ENCODE measurements around the gene PITPNC1.
"Not testable (repeated sequence)": the region's sequence is repeated elsewhere in the genome, so short reads cannot be mapped to it uniquely, and the experiment has no call there.

The PITPNC1 gene

GRCh38 chr17:67620636-67621035, 243.6 kb downstream of the PITPNC1 start:
- Histone ChIP-seq H3K4me3 (ENCODE audit: low read depth in 1 of 2, low read length in 2 of 2) (no peak overlapping the region), H3K27me3 (ENCODE audit: low read depth, low read length) (no peaks in the 10 kb centered on the region), H3K27ac (ENCODE audit: low read length) (no peak overlapping the region), H3K4me1 (ENCODE audit: control insufficient read depth in 1 of 2, insufficient read depth in 2 of 2, low read length in 2 of 2) (no peaks in the 10 kb centered on the region), H3K9me3 (ENCODE audit: control insufficient read depth in 1 of 2, low read length in 2 of 2) (no peaks in the 10 kb centered on the region), H3K36me3 (ENCODE audit: control insufficient read depth in 1 of 2, insufficient read depth in 2 of 2, low read length in 2 of 2) (no peaks in the 10 kb centered on the region)

GRCh38 chr17:67623767-67624166, 246.7 kb downstream of the PITPNC1 start:
- no peaks in the 10 kb centered on the region for H3K36me3 ChIP-seq (ENCODE audit: control insufficient read depth in 1 of 2, insufficient read depth in 2 of 2, low read length in 2 of 2)
- H3K27ac ChIP-seq (ENCODE audit: low read length) = no peak overlapping the region
- no peak overlapping the region for H3K4me3 ChIP-seq (ENCODE audit: low read depth in 1 of 2, low read length in 2 of 2)
- no peaks in the 10 kb centered on the region for H3K27me3 ChIP-seq (ENCODE audit: low read depth, low read length)
- H3K9me3 ChIP-seq (ENCODE audit: control insufficient read depth in 1 of 2, low read length in 2 of 2) = no peaks in the 10 kb centered on the region
- H3K4me1 ChIP-seq (ENCODE audit: control insufficient read depth in 1 of 2, insufficient read depth in 2 of 2, low read length in 2 of 2) = no peaks in the 10 kb centered on the region

- Histone ChIP-seq H3K27me3 (ENCODE audit: low read depth, low read length) (no peaks in the 10 kb centered on the region), H3K27ac (ENCODE audit: low read length) (no peak overlapping the region), H3K9me3 (ENCODE audit: control insufficient read depth in 1 of 2, low read length in 2 of 2) (no peaks in the 10 kb centered on the region), H3K4me1 (ENCODE audit: control insufficient read depth in 1 of 2, insufficient read depth in 2 of 2, low read length in 2 of 2) (no peaks in the 10 kb centered on the region), H3K4me3 (ENCODE audit: low read depth in 1 of 2, low read length in 2 of 2) (no peak overlapping the region), H3K36me3 (ENCODE audit: control insufficient read depth in 1 of 2, insufficient read depth in 2 of 2, low read length in 2 of 2) (no peaks in the 10 kb centered on the region)
Measured at GRCh38 chr17:67624886-67625656, 248.0 kb downstream of the PITPNC1 start.

DNA sequence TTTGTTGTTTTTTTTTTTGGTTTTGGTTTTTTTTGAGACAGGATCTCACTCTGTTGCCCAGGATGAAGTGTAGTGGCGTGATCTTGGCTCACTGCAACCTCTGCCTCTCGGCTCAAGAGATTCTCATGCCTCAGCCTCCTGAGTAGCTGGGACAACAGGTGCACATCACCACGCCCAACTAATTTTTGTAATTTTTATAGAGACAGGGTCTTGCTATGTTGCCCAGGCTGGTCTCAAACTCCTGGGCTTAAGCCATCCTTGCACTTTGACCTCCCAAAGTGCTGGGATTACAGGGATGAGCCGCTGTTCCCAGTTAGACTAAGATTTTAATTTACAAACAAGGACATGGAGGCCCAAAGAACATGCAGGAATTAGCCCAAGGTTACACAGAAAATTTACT, 248.9 kb downstream of the PITPNC1 start:
- no peak overlapping the region for H3K27ac ChIP-seq (ENCODE audit: low read length)
- no peaks in the 10 kb centered on the region for H3K27me3 ChIP-seq (ENCODE audit: low read depth, low read length)
- no peaks in the 10 kb centered on the region for H3K9me3 ChIP-seq (ENCODE audit: control insufficient read depth in 1 of 2, low read length in 2 of 2)
- H3K4me1 ChIP-seq (ENCODE audit: control insufficient read depth in 1 of 2, insufficient read depth in 2 of 2, low read length in 2 of 2) = no peaks in the 10 kb centered on the region
- no peaks in the 10 kb centered on the region for H3K36me3 ChIP-seq (ENCODE audit: control insufficient read depth in 1 of 2, insufficient read depth in 2 of 2, low read length in 2 of 2)
- H3K4me3 ChIP-seq (ENCODE audit: low read depth in 1 of 2, low read length in 2 of 2) = no peak overlapping the region

- H3K36me3 ChIP-seq (ENCODE audit: control insufficient read depth in 1 of 2, insufficient read depth in 2 of 2, low read length in 2 of 2) = peaks cover 5 to 6% of the 10 kb centered on the region in 2 donors
- no peak overlapping the region for H3K4me3 ChIP-seq (ENCODE audit: low read depth in 1 of 2, low read length in 2 of 2)
- H3K4me1 ChIP-seq (ENCODE audit: control insufficient read depth in 1 of 2, insufficient read depth in 2 of 2, low read length in 2 of 2) = no peaks in the 10 kb centered on the region
- H3K27me3 ChIP-seq (ENCODE audit: low read depth, low read length) = no peaks in the 10 kb centered on the region
- no peak overlapping the region for H3K27ac ChIP-seq (ENCODE audit: low read length)
- no peaks in the 10 kb centered on the region for H3K9me3 ChIP-seq (ENCODE audit: control insufficient read depth in 1 of 2, low read length in 2 of 2)
Measured at GRCh38 chr17:67628580-67629013, 251.5 kb downstream of the PITPNC1 start.

GRCh38 chr17:67629971-67630320, 252.9 kb downstream of the PITPNC1 start:
- no peaks in the 10 kb centered on the region for H3K27me3 ChIP-seq (ENCODE audit: low read depth, low read length)
- H3K4me3 ChIP-seq (ENCODE audit: low read depth in 1 of 2, low read length in 2 of 2) = no peak overlapping the region
- H3K4me1 ChIP-seq (ENCODE audit: control insufficient read depth in 1 of 2, insufficient read depth in 2 of 2, low read length in 2 of 2) = no peaks in the 10 kb centered on the region
- peaks cover 6% of the 10 kb centered on the region in 2 donors for H3K36me3 ChIP-seq (ENCODE audit: control insufficient read depth in 1 of 2, insufficient read depth in 2 of 2, low read length in 2 of 2)
- no peaks in the 10 kb centered on the region for H3K9me3 ChIP-seq (ENCODE audit: control insufficient read depth in 1 of 2, low read length in 2 of 2)
- H3K27ac ChIP-seq (ENCODE audit: low read length) = no peak overlapping the region

- H3K27ac ChIP-seq (ENCODE audit: low read length); H3K9me3 ChIP-seq (ENCODE audit: control insufficient read depth in 1 of 2, low read length in 2 of 2); H3K36me3 ChIP-seq (ENCODE audit: control insufficient read depth in 1 of 2, insufficient read depth in 2 of 2, low read length in 2 of 2); H3K4me1 ChIP-seq (ENCODE audit: control insufficient read depth in 1 of 2, insufficient read depth in 2 of 2, low read length in 2 of 2); H3K27me3 ChIP-seq (ENCODE audit: low read depth, low read length); H3K4me3 ChIP-seq (ENCODE audit: low read depth in 1 of 2, low read length in 2 of 2): not testable (repeated sequence)
Measured at GRCh38 chr17:67630836-67631235, 253.8 kb downstream of the PITPNC1 start.

- Histone ChIP-seq H3K27ac (ENCODE audit: low read length) (no peak overlapping the region), H3K4me1 (ENCODE audit: control insufficient read depth in 1 of 2, insufficient read depth in 2 of 2, low read length in 2 of 2) (no peaks in the 10 kb centered on the region), H3K36me3 (ENCODE audit: control insufficient read depth in 1 of 2, insufficient read depth in 2 of 2, low read length in 2 of 2) (peaks cover 6% of the 10 kb centered on the region in 2 donors), H3K4me3 (ENCODE audit: low read depth in 1 of 2, low read length in 2 of 2) (no peak overlapping the region), H3K9me3 (ENCODE audit: control insufficient read depth in 1 of 2, low read length in 2 of 2) (no peaks in the 10 kb centered on the region), H3K27me3 (ENCODE audit: low read depth, low read length) (no peaks in the 10 kb centered on the region)
Measured at GRCh38 chr17:67632141-67632540, 255.1 kb downstream of the PITPNC1 start.

DNA sequence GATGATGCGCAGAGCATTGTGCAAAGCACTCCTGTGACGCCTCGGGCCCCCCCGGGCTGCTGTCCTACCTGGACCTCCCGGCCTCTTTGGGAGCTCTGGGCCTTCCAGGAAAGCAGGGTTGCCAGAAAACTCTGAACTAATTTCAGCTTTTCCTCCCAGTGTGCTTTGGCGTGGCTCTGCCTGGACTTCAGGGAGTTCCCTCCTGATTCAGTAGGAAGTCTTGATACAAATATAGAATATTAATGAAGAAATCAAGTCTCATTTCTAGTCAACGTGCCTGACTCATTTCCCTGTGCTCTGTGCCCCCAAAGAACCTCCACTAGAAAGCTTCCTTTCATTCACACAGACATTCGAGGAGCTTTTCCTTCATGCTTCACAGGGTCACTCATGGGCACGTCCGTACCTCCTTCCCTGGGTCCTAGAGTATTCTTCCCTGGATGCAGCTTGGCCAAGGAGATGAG, 256.7 kb downstream of the PITPNC1 start:
- Histone ChIP-seq H3K27ac (ENCODE audit: low read length) (no peak overlapping the region), H3K4me3 (ENCODE audit: low read depth in 1 of 2, low read length in 2 of 2) (no peak overlapping the region), H3K4me1 (ENCODE audit: control insufficient read depth in 1 of 2, insufficient read depth in 2 of 2, low read length in 2 of 2) (peaks cover 0 to 6% of the 10 kb centered on the region in 2 donors), H3K36me3 (ENCODE audit: control insufficient read depth in 1 of 2, insufficient read depth in 2 of 2, low read length in 2 of 2) (peaks cover 6% of the 10 kb centered on the region in 2 donors), H3K9me3 (ENCODE audit: control insufficient read depth in 1 of 2, low read length in 2 of 2) (no peaks in the 10 kb centered on the region), H3K27me3 (ENCODE audit: low read depth, low read length) (no peaks in the 10 kb centered on the region)

DNA sequence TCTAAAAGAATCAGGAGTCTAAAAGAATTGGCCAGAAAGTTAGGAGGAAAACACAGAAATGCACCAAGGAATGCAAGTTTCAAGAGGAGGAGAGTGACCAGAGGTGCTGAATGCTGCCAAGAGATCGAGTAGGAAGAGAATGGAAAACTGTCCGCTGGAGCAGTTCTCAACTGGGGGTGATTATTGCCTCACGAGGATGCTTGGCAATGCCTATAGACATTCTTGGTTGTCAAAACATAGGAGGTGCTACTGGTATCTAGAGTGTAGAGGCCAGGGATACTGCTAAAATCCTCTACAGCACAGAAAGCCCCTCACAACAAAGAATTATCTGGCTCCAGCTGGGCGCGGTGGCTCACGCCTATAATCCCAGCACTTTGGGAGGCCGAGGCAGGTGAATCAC, 258.6 kb downstream of the PITPNC1 start:
- peaks cover 0 to 6% of the 10 kb centered on the region in 2 donors for H3K4me1 ChIP-seq (ENCODE audit: control insufficient read depth in 1 of 2, insufficient read depth in 2 of 2, low read length in 2 of 2)
- H3K4me3 ChIP-seq (ENCODE audit: low read depth in 1 of 2, low read length in 2 of 2) = no peak overlapping the region
- H3K9me3 ChIP-seq (ENCODE audit: control insufficient read depth in 1 of 2, low read length in 2 of 2) = no peaks in the 10 kb centered on the region
- peaks cover 6% of the 10 kb centered on the region in 2 donors for H3K36me3 ChIP-seq (ENCODE audit: control insufficient read depth in 1 of 2, insufficient read depth in 2 of 2, low read length in 2 of 2)
- no peaks in the 10 kb centered on the region for H3K27me3 ChIP-seq (ENCODE audit: low read depth, low read length)
- H3K27ac ChIP-seq (ENCODE audit: low read length) = no peak overlapping the region

- Histone ChIP-seq H3K36me3 (ENCODE audit: control insufficient read depth in 1 of 2, insufficient read depth in 2 of 2, low read length in 2 of 2) (peaks cover 6% of the 10 kb centered on the region in 2 donors), H3K4me1 (ENCODE audit: control insufficient read depth in 1 of 2, insufficient read depth in 2 of 2, low read length in 2 of 2) (peaks cover 0 to 6% of the 10 kb centered on the region in 2 donors), H3K27ac (ENCODE audit: low read length) (no peak overlapping the region)
Measured at GRCh38 chr17:67636312-67636711, 259.2 kb downstream of the PITPNC1 start.

More at GRCh38 chr17:67636312-67636711, 259.2 kb downstream of the PITPNC1 start:
- H3K4me3 ChIP-seq (ENCODE audit: low read depth in 1 of 2, low read length in 2 of 2) = no peak overlapping the region
- no peaks in the 10 kb centered on the region for H3K9me3 ChIP-seq (ENCODE audit: control insufficient read depth in 1 of 2, low read length in 2 of 2)
- no peaks in the 10 kb centered on the region for H3K27me3 ChIP-seq (ENCODE audit: low read depth, low read length)

Data from muscle layer of duodenum (tissue), 2 donors.